GM21381 (cell line): ENCODE measurements around the gene ANKRD13D.
A peak's percentile ranks its signal among the peaks of the same experiment; 100 is the strongest.

Experiments used
- ATAC-seq: cut with Tn5 transposase; IDR thresholded peaks from one replicate; pipeline ENCODE4 v1.9.1; 2021; ENCODE audit warnings: mild to moderate bottlenecking, moderate library complexity; ENCODE audit not compliant: unreplicated experiment

Gene ANKRD13D

DNA sequence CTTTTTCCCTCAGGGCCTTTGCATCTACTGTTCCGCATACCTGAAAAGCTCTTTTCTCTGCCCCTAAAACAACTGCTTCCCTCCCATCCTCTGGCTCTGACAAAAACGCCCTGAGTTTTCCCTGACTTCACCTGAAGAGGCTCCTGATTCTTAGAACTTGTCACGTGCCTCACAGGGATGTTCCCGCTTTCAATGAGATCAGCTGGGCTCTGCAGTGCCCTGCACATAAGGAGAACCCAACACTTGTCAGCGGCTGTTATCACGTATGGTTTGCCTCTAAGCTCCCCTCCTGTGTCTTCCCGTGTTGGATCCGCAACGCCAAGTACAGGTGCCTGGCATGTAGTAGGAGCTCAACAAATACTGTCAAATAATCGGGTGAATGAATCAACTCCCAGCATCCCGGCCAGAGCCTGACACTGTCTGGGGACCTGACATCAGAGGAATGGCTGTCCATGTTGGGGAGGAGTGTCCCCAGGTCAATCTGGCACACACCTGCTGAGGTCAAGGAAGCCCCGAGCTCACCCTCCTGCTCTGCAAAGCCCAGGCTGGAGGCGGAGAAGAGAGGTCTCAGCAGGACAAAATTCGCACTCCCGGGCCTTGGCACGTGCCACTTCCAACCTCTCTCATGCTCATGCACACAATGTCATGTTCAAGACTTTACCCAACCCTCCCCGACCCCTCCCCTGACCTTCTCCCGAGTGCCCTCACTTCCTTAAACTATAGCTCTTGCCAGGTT lies 27.0 kb upstream of the ANKRD13D start:
- ATAC-seq = no peak

GRCh38 chr11:67262731-67263675 lies 26.1 kb upstream of the ANKRD13D start:
- no peak for ATAC-seq

DNA sequence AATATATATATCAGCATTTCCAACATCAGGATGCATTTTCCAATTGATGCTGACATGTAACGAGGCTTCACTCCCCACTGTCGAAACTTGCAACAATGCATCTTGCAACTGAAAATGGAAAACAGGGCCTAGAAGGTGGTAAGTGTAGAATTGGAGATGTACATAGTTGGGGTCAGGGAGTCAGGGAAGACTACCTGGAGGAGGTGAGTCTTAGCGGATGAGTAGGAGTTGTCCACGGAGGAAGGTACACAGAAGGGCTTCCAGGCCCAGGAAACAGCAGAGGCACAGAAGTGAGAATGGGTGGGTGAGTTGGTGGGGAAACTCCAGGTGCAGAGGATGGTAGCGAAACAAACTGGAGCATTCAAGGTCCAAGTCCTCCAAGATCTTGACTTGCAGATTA lies 24.8 kb upstream of the ANKRD13D start:
- ATAC-seq = no peak

DNA sequence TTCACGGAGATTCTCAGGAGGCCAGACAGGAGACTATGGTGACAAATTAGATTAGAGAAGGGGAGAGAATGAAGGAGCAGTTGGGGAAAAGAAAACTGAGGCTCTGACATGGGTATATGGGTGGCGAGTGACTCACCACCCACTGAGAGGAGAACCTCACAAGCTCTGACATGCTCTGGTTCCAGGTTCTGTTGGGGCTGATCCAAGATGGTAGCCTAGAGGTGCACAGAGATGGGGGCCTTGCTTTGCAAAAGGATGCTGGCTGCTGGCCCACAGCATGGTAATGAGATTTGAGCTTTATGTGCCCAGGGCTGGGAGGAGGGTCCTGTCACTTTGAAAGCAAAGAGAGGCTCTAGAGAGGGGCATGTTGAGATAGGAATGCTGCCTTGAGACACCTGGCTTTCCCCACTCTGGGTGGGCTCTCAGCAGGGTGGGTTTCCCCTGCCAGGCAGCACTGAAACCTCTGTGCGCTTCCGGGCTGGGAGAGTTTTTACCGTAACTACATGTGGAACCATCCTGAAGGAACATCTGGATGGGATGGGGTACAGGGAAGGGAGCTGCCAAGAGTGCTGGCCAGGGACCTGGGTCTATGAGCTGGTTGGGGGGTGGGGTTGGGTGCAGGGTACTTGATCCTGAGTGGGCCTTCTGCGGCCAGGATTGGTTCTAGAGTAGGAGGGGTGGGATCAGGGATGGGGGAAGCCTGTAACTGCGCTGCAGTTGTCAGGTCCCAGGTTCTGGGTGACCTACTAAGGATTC lies 24.0 kb upstream of the ANKRD13D start:
- ATAC-seq = no peak

DNA sequence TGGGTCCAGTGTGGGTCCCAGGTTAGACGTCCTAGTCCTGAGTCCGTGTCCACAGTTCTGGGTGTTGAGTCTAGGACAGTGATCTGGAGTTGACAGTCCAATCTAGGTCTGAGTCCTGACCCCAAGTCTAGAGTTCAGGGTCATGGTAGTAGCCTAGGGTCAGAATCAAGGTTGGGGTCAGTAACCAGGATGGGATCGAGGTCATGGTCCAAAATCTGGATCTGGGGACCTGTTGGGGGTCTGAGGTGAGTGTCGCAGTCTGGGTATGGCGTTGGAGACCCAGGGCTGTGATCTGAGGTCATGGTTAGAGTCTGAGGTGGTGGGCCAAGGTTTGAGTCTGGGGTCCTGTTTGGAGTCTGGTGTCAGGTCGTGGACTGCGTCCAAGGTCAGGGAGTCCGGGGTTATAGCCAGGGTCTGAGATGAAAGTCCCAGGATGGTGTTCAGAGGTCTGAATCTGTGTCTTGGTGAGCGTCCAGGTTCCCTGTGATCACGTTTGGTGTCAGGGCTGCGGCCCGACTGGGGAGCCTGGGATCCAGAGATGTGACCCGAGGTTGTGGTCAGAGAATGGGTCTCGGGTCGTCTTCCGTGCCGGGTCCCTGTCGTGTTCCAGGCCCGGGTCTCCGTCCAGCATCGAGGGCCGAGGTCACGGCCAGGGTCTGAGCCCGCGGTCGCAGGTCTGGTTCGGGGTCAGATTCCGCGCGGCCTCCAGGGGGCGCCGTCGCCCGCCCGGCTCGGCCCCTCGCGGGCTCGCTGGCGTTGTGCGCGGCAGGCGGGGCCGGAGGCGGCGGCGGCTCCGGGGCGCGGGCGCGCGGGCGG lies 23.3 kb upstream of the ANKRD13D start:
- ATAC-seq = peak; percentile 36

- peak; percentile 0 for ATAC-seq
Observed at GRCh38 chr11:67266449-67267187, 22.5 kb upstream of the ANKRD13D start, which contains the start of gene GRK2. Gene GRK2 (plus strand): TSS chr11:67266473. CDS start chr11:67266700, 227 bp downstream.

- ATAC-seq = no peak
Observed at GRCh38 chr11:67267188-67268080, 21.7 kb upstream of the ANKRD13D start.

GRCh38 chr11:67268081-67268961 lies 20.8 kb upstream of the ANKRD13D start:
- no peak for ATAC-seq

- no peak for ATAC-seq
Observed at GRCh38 chr11:67268962-67269268, 20.2 kb upstream of the ANKRD13D start.

DNA sequence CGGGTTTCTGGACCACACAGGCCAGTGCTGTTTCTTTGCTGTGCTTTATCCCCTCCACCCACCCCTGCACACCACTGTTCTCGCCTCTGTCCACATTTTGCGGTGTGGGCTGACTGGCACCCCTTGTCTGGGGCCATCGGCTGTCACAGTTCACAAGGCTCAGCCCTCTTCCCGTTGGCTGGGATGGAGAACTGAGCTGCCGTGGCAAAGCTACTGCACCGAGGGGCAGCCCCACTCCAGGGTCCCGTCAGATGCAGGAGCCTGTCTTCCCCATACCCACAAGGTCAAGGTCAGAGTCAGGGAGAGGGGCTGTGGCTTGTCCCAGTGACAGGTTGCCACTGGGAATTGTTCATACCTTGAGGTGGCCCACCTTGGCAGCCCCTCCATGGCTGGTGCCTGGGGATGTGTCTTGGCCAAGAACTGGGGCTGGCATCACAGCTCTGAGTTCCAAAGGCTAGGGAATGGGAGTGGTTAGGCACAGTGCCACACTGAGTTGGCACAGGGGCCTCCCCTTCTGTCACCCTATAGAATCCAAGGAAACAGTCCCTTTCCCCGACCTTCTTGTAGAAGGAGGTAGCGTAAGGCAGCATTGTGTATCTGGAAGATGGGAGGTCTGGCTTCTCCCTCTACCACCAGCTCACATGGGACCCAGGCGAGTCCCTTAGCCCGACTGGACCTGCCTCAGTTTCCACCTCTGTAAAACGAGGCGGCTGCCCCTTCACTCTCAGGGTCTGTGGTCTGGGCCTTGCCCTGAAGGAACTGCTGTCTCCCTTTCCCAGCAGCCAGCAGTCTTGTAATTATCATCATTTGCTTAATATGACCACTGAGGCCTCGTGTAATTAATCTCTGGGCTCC lies 19.5 kb upstream of the ANKRD13D start:
- ATAC-seq = no peak

DNA sequence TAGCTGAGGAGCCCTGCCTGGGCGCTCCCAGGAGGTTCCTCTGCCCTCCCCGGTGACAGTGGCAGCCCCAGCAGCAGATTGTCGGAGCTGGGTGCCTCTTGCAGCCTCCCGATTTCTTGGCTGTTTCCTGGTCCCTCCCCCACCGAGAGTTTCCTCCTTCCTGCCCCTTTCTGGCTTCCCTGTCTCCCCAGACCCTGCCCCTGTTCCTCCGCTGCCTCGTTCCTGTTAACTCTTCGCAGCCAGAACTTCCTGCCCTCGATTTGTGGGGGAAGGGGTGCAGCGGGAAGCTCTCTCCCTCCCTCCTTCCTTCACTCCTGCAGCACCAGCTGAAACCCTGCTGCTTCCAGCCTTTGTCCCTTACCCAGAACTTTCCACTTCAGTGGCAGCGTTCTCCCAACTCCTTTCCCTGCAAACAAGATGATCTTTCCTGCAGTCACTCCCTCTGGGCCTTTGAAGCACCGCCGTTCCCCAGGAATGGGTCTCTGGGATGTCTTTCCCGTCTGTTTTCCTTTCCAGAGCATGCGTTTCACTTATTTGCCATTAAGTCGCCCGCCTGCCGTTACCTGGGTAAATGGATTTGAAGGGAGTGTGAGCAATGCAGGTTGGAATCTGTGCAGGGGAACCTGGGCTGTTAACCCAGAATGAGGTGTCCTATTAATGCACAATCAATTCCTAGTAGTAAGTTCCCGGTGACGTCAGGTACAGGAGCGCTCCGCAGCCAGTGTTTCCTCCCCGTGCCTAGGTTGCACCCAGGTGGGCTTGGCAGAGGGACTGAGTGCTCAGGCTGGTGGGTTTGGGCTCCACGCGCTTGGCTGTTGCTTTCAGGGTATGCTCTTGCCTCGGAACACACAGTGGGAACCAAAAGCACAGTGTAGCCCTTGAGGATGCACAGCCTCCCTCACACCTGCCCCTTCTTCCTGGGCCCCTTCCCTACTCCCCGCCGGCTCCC lies 18.6 kb upstream of the ANKRD13D start:
- no peak for ATAC-seq

DNA sequence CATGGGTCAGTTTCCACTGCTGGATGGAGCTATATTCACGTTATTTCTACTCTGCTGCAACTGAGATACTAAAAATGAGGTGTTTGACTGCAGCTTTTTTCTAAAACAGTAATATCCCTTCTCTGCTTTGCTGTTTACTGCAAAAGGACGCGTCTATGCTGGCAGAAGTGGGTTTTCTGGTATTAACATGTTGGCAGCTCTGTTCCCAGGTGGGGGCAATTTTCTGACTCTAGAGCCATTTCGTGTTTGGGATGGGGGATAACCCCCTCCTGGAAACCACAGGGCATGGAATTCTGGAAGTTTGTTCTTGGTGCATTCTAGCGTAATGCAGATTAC lies 17.9 kb upstream of the ANKRD13D start:
- ATAC-seq = no peak

GRCh38 chr11:67271541-67272284 lies 17.4 kb upstream of the ANKRD13D start:
- ATAC-seq = no peak

DNA sequence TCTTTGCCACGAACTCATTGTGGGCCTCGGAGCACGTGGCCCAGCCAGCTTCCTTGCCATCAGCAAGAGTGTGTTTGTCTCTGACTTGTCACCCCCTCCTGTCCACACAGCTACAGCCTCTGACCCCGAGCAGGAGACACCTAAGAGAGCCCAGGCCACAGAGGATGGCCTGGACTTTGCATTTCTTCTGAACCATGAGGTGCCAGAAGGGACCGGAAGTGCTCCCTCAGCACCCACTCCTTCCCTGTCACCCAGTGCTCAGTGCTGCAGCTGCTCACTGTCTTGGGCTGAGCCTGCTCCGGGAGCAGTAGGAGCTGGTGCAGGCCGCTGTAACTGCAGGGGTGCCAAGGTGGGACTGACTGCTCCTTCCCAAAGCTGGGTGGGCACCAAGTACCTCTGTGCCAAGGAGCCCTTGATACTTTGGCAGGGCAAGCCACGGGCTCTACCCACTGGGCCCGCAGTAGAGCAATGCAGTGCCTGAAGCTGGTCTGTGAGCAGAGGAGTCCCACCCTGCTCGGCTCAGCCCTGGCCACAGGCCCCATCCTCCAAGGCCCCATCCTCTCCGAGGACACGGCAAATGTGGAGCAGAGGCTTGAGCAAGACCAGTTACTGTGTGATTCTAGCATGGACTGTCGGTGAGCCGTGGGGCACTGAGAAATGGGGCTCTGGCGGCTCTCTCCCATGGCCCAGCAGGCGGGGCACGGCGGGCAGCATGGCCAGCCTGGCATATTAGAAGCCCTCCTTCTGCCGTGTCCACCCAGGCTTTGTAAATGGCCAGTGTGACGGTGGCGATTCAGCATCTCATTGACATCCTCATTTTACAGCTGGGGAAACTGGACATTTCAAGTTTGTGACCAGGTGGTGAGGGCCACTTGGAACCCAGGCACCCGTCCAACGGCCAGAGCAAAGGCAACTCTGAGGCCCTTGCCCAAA lies 16.5 kb upstream of the ANKRD13D start:
- ATAC-seq = no peak
